CD4-positive, alpha-beta T cell treated with Interleukin-6 for 4 hours (primary cell): ENCODE data around the gene TAF1D.
A peak's percentile ranks its signal among the peaks of the same experiment; 100 is the strongest.
"Not testable (repeated sequence)": the region's sequence is repeated elsewhere in the genome, so short reads cannot be mapped to it uniquely, and the experiment has no call there.

ENCODE experiments used
- DNase-seq: peaks from one replicate; pipeline ENCODE4 v3.0.0-alpha.2; 2020; ENCODE audit warnings: mixed read lengths

The TAF1D gene

GRCh38 chr11:93746101-93746500, 4.8 kb upstream of the TAF1D start:
- no peak for DNase-seq

GRCh38 chr11:93745005-93745755, 3.9 kb upstream of the TAF1D start:
- DNase-seq, result not testable (repeated sequence)

- no peak for DNase-seq
Observed at GRCh38 chr11:93744669-93745004, 3.3 kb upstream of the TAF1D start.

GRCh38 chr11:93743291-93743690, 2.0 kb upstream of the TAF1D start:
- no peak for DNase-seq

- no peak for DNase-seq
Observed at GRCh38 chr11:93741882-93742226, 559 bp upstream of the TAF1D start.

- peak; percentile 63 for DNase-seq
Observed at GRCh38 chr11:93740730-93741093, 583 bp downstream of the TAF1D start.

GRCh38 chr11:93740031-93740729, 1.1 kb downstream of the TAF1D start:
- peak; percentile 28 for DNase-seq

GRCh38 chr11:93738647-93739081, 2.6 kb downstream of the TAF1D start:
- no peak for DNase-seq

- DNase-seq, result no peak
Observed at GRCh38 chr11:93737904-93738612, 3.2 kb downstream of the TAF1D start.

- no peak for DNase-seq
Observed at GRCh38 chr11:93736129-93736528, 5.2 kb downstream of the TAF1D start.

- no peak for DNase-seq
Observed at GRCh38 chr11:93735627-93736026, 5.7 kb downstream of the TAF1D start.

GRCh38 chr11:93734427-93735222, 6.7 kb downstream of the TAF1D start:
- no peak for DNase-seq

GRCh38 chr11:93733474-93733873, 7.8 kb downstream of the TAF1D start:
- DNase-seq, result no peak

GRCh38 chr11:93732237-93732892, 8.9 kb downstream of the TAF1D start:
- no peak for DNase-seq

GRCh38 chr11:93730108-93731107, 10.9 kb downstream of the TAF1D start:
- no peak for DNase-seq

- DNase-seq, result no peak
Observed at GRCh38 chr11:93729129-93729616, 12.1 kb downstream of the TAF1D start.

- no peak for DNase-seq
Observed at GRCh38 chr11:93728792-93729128, 12.5 kb downstream of the TAF1D start.

- DNase-seq, result no peak
Observed at GRCh38 chr11:93727985-93728791, 13.1 kb downstream of the TAF1D start.

- no peak for DNase-seq
Observed at GRCh38 chr11:93724089-93724488, 17.2 kb downstream of the TAF1D start.

GRCh38 chr11:93720522-93720921, 20.8 kb downstream of the TAF1D start:
- no peak for DNase-seq
